Activated CD4-positive, alpha-beta T cell treated with anti-CD3 and anti-CD28 coated beads, Interleukin-2, amount 50 U/mL, for 48 hours (primary cell): Measurements from ENCODE around the gene LRIG2.
"Not testable (repeated sequence)": the region's sequence is repeated elsewhere in the genome, so short reads cannot be mapped to it uniquely, and the experiment has no call there.

Experiments
- DNase-seq, 2 experiments: peaks; one replicate each; pipeline ENCODE4 v3.0.0-alpha.2; 2020

Gene LRIG2

GRCh38 chr1:113133759-113134158, 60.8 kb downstream of the LRIG2 start:
- DNase-seq, result no peak

DNA sequence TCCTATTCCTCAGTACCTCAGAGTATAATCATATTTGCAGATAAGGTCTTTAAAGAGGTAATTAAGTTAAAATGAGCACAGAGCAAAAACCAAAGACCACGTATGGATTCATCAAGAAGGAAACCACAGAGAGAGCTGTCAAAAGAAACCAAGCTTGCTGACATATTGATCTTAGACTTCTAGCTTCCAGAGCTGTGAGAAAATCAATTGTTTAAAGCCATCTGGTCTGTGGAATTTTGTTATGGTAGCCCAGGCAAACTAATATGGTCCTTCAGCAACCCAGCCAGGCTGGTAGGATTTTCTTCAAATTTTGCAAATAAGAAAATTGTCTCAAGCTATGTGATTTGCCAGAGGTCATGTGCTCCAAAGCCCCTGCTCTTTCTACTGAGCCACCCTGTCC, 62.5 kb downstream of the LRIG2 start:
- DNase-seq, result no peak

DNA sequence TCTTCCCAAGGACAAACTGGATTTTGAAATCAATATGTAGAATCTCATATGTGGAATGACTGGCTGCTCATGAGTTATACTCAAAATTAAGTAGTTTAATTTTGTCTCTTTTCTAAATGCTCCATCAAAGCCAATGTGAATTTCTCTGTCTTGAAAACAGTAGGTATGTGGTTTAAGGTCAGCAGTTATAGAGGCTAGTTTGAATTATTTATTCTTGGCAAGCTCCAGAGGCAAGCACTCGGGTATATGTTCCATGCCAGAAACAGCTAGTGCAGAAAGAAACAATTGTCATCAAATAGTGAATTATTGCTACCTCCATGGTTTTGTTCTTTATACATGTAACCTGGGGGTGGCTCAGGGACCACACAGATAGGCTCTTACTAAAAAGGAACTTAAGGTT, 63.5 kb downstream of the LRIG2 start:
- no peak for DNase-seq

DNA sequence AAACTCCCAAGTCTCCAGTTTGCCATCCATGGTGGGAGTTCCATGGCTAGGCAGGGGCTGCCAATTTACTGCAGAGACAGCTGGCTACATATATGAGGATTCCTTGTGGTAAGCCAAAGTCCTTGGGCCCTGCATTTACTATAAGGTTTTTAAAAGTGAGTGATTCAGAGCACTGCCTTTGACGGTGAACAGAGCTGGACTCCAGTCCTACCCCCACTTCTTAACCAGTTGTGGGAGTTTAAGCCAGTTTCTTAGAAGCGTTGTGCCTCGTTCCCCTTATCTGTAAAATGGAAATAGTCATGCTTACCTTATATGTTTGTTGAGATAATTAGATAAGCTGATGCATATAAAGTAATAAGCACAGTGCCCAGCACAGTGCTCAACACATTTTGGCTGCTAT, 64.6 kb downstream of the LRIG2 start:
- DNase-seq, result no peak

DNA sequence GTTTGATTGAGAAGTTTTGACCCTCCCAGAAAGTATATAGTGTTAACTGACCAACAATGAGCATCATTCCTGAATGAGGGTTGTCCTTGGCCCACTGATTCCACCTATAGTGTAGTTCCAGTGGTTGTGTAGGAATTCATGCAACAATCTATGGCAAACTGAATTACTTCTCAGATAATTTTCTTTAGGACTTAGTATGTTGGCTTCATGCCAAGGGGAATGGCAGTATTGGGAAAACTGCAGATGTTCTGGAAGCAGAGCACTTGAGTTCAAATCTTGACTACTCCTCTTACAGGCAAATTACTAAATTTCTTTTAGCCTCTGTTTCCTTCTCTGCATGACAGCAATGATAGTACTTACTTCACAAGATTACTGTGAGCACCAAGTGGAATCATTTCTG, 65.8 kb downstream of the LRIG2 start:
- DNase-seq, result no peak

DNA sequence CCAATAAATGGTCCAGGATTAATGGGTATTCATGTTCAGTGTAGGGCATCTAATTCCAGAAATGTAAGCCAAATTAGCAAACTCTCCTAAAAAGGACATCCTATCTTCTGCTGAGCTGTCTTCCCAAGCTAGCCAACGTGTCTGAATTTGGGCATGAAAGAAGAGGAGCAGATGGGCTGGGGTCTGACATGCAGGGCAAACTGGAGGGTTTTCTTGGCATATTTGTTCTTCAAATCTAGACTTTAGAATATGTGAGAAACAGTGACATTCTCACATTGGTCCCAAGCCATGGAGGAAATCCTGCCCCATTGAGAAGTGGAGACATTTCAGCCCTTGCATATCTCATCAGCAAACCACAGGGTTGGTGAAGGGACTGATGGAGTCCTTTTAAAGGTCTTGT, 67.2 kb downstream of the LRIG2 start:
- DNase-seq, result no peak

- DNase-seq, result peak; percentile 56 to 58
Observed at GRCh38 chr1:113140588-113141446, 67.8 kb downstream of the LRIG2 start.

DNA sequence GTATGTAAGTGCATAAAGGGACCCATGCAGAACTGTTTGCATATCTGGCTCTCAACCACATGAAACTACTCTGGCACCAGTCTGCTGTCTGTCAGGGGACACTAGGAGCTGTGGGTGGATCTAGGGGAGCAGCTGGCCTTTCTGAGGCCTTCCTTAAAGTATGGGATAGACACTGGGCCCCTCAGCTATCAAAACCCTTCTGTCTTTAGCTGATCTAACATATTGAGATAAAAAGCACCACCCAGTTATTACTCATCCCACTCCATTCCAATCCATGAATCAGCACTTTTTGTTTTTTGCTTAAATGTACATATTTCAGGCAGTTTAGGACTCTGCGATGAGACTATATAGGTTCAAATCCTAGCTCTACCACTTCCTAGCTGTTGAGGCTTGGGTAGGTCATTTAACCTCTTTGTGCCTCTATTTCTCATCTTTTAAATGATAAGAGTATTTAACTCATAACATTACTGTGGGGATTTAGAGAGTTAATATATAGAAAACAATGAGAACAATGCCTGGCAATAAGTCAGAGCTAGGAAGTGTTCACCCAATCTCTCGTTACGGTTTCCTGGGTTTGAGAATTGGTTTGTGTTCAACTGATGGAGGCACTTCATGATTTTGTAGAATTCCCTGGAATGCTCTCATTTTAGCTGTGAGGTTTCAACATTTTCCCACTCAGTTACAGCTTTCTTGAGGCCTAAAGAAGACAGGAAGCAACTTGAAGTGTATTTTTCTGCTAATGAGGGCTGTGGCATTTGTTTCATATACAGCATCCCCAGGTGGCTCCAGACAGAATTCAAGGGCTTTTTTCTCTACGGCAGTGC, 68.9 kb downstream of the LRIG2 start:
- no peak for DNase-seq

GRCh38 chr1:113142791-113143190, 69.8 kb downstream of the LRIG2 start:
- no peak for DNase-seq

DNA sequence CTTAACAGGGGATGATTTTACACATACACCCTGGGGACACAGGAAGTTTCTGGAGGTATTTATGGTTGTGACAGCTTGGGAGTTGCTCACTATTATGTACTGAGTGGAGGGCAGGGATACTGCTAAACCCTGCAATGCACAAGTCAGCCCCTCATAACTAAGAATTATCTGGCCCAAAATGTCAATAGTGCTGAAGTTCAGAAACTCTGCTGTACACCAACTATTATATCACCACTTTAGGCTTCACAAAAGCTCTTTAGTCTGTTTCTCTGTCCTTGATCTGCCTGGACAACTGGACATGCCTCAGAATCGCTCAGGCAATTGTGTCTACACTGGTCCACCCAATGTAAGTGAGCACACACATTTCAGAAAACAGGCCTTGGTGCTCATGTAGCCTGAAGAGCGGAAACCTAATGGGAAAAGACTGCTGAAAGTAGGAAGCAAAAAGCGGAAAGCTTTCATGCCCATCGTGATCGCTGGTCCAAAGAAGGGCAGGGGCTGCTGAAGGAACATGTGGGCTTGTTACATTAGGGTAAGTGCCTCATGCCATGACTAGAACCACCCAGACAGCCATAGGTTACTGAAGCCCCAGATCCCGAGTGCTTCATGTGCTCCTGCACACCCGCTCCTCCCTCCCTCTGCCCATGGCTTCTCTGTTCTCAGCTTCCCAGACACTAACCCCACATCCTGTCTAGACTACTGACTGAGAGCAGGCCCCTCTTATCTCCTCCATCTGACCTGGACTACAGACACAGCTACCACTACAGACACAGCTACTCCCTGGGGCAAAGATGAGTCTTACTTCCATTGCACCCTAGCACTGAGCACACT, 73.5 kb downstream of the LRIG2 start:
- DNase-seq, result peak; percentile 6 to 11

DNA sequence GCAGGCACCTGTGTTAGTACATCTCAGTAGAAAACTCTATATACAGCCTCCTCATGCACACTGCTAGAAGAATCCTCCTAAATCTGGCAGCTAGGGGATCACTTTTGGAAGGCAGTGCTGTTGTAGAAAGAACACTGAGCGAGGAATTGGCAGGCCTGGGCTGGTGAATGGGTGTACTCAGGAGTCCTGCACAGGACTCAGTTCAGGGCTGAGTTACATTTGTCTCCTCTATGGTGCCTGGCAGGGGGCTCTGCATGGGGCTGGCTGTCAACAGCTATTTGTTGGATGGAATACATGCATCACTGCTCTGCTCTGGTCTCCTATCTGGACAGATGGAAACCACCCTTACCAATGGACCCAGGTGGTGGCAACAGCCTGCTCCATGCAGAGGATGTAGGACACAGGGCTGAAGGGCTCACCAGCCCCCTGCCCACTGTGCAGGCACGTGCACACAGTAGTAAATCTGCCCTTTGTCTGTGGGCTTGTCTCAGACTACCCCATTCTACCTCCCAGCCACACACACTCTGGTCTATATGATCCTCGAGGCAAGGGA, 74.2 kb downstream of the LRIG2 start:
- no peak for DNase-seq

DNA sequence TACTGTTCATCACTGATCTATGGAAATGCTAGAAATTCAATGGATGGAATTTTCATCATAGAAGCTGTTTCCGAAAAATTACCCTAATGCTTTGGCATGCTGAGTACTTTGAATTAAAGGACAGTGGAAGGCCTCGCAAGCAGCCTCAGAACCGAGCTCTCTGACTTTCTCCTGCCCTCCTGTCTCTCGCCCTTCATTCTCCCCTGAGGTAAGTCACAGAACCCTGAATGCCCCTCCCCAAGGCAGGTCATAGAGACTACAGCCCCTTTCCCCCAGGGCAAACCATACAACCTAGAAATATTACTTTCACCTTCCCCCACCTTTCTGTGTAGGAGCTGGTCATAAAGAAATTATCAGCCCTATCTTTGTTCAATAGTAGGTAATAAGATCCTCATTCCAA, 74.8 kb downstream of the LRIG2 start:
- no peak for DNase-seq

- DNase-seq, result not testable (repeated sequence)
Observed at GRCh38 chr1:113150494-113150893, 77.5 kb downstream of the LRIG2 start.

DNA sequence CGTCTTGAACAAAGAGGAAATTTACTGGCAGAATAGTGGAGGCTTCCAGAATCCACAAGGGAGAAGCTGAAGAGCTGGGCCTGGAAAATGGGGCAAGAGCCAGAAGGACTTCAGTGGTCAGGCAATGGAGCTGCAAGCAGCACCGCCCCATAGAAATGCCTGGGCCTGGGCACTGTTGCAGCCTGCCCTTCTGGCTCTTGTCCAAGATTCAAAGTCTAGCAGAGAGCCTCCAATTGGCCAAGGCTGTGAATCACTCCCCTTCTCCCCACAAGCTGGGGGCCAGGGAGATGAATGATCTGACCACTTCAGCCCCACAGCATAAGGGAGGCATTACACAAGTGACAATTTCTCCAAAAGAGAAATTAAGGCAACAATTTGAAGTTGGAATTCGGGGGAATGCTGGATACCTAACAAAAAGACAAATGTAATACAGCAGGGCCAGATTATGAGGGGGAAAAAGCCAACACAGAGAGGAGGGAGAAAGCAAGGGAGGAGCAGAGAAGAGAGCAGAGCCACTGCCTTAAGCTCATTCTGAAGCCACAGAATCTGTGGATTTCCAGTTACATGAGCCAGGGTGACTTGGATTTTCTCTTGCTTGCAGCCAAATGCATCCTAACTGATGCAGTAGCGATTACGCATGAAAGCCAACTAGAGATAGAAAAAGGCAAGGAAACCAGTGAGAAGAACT, 80.3 kb downstream of the LRIG2 start:
- DNase-seq, result no peak

DNA sequence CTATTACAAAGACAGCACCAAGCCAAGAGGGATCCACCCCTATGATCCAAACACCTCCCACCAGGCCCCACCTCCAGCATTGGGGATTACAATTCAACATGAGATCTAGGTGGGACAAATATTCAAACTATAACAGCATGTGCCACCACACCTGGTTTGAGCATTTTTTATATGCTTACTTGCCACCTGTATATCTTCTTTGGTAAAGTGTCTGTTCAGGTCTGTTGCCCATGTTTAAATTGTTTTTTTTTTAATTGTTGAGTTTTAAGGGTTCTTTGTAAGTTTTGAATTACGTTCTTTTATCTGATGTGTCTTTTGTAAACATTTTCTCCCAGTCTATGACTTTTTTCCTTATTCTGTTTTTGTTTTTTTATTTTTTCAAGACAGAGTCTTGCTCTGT, 83.4 kb downstream of the LRIG2 start:
- no peak for DNase-seq

DNA sequence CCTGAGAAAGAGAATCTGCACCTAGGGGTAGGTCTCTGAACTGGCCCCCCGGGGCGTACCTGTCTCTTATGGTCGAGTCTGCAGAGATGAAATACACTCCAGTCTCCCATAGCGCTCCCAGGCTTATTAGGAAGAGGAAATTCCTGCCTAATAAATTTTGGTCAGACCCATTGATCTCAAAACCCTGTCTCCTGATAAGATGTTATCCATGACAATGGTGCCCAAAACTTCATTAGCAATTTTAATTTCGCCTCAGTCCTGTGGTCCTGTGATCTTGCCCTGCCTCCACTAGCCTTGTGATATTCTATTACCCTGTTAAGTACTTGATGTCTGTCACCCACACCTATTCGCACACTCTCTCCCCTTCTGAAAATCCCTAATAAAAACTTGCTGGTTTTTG, 85.7 kb downstream of the LRIG2 start:
- DNase-seq, result not testable (repeated sequence)

DNA sequence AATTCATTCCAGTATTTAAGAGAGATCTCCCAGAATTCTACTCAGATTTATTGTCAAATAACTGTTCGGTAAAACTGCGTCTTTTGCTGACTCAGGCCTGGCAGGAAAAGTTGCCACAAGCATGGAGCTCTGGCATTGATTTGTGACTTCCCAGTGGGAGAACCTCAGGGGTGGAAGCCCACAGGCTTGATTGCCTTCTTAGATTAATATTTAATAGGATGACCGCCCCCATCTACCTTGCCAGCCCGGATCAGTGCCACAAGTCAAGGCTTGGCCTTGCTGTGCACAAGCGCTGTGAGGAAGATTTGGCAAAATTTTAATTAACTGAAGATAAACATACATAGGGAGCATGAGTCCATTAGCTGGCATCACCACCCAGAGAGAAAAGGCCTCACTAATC, 93.5 kb downstream of the LRIG2 start:
- no peak for DNase-seq

- DNase-seq, result no peak
Observed at GRCh38 chr1:113168946-113169345, 95.9 kb downstream of the LRIG2 start.

- no peak for DNase-seq
Observed at GRCh38 chr1:113169591-113169990, 96.6 kb downstream of the LRIG2 start.

- no peak for DNase-seq
Observed at GRCh38 chr1:113170519-113170918, 97.5 kb downstream of the LRIG2 start.

DNA sequence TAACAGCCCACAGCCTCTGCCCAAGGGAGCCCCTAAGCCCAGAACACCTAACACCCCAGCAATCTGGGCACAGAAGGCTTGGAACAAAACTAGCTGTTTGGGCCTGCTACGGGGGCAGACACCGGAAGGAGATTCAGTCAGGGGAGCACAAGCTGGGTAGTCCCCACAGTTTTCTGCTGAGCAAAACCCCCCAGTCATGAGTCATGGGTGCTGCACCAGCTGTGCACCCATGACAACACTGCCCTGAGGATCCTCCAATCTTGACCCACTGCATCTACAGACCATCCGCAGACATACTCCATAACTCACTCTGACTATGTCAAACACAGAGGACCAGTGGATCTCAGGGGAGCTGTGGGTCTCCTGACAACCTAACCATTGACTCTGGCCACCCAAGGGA, 105.1 kb downstream of the LRIG2 start:
- no peak for DNase-seq

GRCh38 chr1:113178522-113178921, 105.5 kb downstream of the LRIG2 start:
- DNase-seq, result no peak
